Vagina (tissue), 2 donors: ENCODE results near the gene HAUS3.

Experiments used
- CTCF ChIP-seq, 3 experiments: fragments of 450-650 bp in 2 of 3; fragments of 200-600 bp in 1 of 3; sonication (generic) in 1 of 3; IDR thresholded peaks; one replicate each; pipeline ENCODE4 v1.5.1; 2017 to 2019; ENCODE audit warnings: antibody characterized with exemption in 3 of 3, mild to moderate bottlenecking in 2 of 3, moderate library complexity in 2 of 3
- POLR2A ChIP-seq, 2 donors: fragments of 450-650 bp; IDR thresholded peaks; one replicate each; pipeline ENCODE4 v1.6.1; 2017; ENCODE audit warnings: antibody characterized with exemption in 2 of 2, mild to moderate bottlenecking in 2 of 2, moderate library complexity in 2 of 2
- POLR2AphosphoS5 ChIP-seq, 2 donors: sonication (generic); formaldehyde crosslinking; IDR thresholded peaks; one replicate each; pipeline ENCODE4 v1.9.0; 2017; ENCODE audit warnings: antibody characterized with exemption in 2 of 2, mild to moderate bottlenecking in 2 of 2, low read depth in 1 of 2; ENCODE audit not compliant: insufficient read depth in 1 of 2

DNA sequence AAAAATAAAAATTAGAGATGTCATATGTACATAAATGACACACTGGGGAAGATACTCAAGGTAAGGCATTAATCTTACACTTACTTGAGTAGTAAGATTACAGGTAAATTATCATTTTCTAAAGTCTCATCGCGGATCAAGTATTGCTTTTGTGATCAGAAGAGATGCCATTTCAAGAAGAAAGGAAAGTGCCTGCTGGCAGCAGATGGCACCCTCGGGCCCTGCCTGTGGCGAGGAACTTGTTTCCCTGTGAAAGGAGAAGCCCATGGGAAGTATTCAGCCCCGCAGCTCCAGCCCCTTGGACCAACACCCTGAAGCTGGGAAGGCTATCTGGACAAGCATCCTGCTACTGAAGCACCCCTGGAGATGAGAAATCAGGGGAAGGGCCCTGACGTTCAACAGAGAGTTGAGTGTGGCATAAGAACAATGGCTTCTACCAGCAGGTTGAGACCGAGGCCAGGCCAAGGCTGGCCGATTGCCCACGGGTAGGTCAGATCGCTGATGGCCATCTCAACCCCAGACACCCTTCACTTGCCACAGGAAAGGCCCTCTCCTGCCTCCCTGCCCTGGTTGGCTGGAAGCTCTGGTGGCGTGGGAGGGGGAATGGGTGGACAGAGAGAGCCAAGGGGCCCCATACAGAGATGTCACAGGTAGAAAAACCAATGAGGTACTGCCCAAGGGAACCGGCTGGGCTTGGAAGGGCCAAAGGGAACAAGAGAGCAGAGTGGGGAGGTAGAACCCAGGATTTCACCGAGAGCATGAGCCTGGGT lies 38.8 kb upstream of the HAUS3 start:
- no peak for TF ChIP-seq POLR2AphosphoS5 (IDR thresholded peaks at IDR 0.05; ENCODE audit: insufficient read depth in 1 of 2, low read depth in 1 of 2)
- no peak for TF ChIP-seq CTCF (IDR thresholded peaks at IDR 0.05)
- TF ChIP-seq POLR2A (IDR thresholded peaks at IDR 0.05) = no peak
